Muscle of arm (tissue), 12 donors: ENCODE measurements around the gene RTEL1. TPM values are rescaled to one million over a fixed set of nuclear protein-coding genes. Genes with fewer than 3 reads are reported as not detected.
"Not testable (repeated sequence)": the region's sequence is repeated elsewhere in the genome, so short reads cannot be mapped to it uniquely, and the experiment has no call there.

Experiments
- DNase-seq: peaks from one replicate; pipeline ENCODE4 v3.0.0-alpha.2; 2013
- polyA plus RNA-seq, 12 donors: library from polyadenylated mRNA; unstranded; fragments of 120-200 nt; gene quantifications; one replicate each; pipeline ENCODE4 v1.2.1, GENCODE V29; 2013; ENCODE audit not compliant: insufficient read length in 12 of 12

RTEL1 gene
- polyA plus RNA-seq, 12 donors: 8.2 to 18.1 (median 10.8) TPM; not detected in 1

- no peak for DNase-seq
These were observed 10.2 kb downstream of the RTEL1 start for GRCh38 chr20:63668351-63668750.

DNA sequence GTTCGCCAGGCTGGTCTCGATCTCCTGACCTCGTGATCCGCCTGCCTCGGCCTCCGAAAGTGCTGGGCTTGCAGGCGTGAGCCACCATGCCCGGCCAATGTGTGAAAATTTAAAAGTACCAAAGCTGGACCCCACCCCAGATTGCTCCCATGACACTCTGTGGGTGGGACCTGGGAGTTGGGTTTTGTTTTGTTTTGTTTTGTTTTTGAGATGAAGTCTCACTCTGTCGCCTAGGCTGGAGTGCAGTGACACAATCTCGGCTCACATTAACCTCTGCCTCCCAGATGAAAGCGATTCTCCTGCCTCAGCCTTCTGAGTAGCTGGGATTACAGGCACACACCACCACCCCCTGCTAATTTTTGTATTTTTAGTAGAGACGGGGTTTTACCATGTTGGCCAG lies 13.6 kb downstream of the RTEL1 start:
- not testable (repeated sequence) for DNase-seq

GRCh38 chr20:63672666-63673065 lies 14.6 kb downstream of the RTEL1 start:
- DNase-seq: no peak

DNA sequence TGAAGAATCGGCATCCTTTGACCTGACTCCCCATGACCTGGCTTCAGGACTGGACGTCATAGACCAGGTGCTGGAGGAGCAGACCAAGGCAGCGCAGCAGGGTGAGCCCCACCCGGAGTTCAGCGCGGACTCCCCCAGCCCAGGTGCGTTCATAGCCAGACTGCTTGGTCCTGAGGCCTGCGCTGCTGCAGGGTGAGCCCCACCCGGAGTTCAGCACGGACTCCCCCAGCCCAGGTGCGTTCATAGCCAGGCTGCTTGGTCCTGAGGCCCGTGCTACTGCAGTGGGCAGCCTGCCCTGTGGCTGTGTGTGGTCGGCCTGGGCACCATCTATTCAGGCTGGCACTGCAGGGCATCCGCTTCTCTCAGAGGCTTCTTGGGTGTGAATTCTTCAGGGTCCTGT lies 15.8 kb downstream of the RTEL1 start:
- no peak for DNase-seq

GRCh38 chr20:63675681-63676368 lies 17.7 kb downstream of the RTEL1 start:
- DNase-seq: no peak

DNA sequence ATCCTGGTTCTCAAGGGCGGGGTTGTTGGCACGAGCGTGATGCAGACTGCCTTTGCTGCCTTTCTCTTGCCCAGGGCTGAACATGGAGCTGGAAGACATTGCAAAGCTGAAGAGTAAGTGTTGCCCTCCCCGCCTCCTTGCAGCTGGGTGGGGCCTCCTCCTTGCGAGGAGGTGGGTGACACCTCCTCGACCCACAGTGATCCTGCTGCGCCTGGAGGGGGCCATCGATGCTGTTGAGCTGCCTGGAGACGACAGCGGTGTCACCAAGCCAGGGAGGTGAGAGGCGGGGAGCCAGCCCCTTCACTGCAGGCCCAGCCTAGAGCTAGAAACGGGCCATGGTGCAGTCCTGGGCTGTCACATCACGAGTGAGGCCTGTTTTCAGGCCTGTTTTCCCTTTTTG lies 20.0 kb downstream of the RTEL1 start:
- no peak for DNase-seq

DNA sequence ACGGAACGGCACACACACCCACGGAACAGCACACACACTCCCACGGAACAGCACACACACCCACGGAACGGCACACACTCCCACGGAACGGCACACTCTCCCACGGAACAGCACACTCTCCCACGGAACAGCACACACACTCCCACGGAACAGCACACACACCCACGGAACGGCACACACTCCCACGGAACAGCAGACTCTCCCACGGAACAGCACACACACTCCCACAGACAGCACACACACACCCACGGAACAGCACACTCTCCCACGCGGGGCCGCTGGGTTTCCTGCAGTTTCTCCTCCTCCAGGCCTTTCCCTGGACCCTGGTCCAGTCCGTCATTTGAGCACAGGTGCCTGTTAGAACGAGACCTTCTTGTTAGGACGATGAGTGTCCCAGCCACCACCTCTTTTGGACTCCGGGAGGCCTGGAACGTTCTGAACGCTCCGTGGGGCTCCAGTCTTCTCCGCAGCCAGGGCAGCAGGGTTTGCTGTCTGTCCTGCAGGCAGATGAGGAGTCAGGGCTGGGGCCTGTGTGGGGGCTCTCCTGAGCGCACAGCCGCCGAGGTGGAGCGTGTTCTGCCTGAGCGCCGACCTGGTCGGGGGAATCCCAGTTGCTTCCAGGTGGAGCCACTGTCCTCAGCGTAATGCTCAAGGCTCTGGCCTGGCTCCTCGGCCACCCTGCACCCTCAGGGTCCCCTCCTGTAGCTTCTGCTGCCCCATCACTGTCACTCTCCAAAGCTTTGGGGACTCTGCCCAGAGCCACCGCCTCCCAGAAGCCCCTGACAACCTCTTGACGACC lies 20.8 kb downstream of the RTEL1 start:
- no peak for DNase-seq

GRCh38 chr20:63679799-63680305 lies 21.7 kb downstream of the RTEL1 start:
- no peak for DNase-seq

DNA sequence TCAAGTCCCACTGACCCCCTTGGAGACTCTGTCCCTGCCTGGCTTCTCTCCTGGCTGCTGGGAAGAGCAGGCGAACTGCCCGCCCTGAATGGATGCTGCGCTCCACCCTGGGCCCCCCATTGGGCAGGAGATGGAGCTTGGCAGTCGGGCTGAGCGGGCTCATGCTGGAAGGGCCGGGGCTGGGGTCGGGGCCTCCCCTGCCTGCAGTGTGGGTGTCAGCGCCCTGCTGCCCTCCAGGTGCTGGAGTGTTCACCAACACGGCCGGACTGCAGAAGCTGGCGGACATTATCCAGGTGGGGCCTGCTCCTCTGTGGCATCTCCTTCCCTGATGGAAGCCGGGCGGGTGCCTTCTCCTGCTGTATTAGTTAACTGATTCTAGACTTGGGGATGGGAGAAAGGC lies 22.3 kb downstream of the RTEL1 start:
- DNase-seq: no peak

DNA sequence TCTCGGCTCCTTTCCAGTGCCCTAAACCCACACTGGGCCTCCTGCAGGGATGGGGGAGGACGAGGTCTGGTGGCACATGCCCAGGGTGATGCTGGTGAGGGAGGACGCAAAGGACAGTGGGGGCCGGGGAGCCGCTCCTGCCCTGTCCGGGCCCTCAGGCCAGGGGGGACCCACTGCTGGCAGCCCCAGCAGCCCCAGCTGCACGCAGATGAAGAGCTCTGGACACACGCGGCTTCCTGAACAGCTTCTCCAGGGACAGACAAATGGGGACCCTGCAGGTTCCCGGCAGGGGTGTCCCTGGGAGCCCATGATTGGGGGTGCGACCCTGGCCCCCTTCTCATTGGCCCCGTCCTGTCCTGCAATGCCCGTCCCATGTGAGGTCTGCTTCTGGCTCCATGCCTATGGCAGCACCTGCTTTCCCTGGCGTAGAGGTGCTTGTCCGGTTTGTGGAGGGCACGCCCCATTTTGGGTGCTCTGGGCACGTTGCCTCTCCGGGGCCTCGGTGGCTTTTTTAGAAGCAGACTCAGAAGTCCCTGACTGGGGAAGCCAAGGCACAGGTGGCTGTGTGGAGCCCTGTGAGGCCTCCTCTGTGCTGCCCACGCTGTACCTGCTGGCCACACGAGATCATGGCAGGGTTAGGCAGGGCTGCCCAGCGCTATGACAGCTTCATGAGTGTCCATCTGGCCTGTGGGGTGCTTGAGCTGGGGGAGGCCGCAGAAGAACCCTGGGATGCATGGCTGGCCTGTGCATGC lies 22.9 kb downstream of the RTEL1 start:
- no peak for DNase-seq

- DNase-seq: no peak
These were observed 23.6 kb downstream of the RTEL1 start for GRCh38 chr20:63681609-63682142.

DNA sequence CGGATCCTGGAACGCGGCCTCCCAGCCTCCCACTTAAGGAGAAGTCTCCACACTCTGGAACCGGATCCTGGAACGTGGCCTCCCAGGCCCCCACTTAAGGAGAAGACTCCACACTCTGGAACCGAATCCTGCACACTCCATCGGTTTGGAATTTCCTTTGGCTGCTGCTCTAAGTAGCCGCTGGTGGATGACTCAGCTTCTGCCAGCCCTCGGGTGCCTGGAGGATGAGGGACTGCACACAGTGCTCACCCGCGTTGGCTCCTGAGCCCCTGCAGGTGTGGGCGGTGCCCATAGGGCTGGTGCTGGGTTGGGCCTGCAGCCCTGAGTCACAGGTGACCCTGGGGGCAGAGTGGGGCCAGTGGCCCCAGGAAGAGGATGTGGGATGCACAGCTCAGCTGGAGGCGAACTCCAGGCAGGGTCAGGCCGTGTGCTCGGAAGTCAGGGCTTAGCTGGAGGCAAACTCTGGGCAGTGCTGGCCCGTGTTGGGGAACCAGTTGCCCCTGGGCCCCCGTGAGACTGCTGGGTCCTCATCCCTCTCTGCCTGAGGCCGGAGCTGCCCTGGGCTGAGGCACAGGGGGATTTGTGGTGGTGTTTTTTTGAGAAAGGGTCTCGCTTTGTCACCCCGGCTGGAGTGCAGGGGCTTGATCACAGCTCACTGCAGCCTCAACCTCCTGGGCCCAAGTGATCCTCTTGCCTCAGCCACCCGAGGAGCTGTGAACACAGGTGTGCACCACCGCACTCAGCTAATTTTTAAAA lies 24.4 kb downstream of the RTEL1 start:
- no peak for DNase-seq

- DNase-seq: no peak
These were observed 27.3 kb downstream of the RTEL1 start for GRCh38 chr20:63685269-63686026.

- DNase-seq: no peak
These were observed 28.0 kb downstream of the RTEL1 start for GRCh38 chr20:63686094-63686491.

DNA sequence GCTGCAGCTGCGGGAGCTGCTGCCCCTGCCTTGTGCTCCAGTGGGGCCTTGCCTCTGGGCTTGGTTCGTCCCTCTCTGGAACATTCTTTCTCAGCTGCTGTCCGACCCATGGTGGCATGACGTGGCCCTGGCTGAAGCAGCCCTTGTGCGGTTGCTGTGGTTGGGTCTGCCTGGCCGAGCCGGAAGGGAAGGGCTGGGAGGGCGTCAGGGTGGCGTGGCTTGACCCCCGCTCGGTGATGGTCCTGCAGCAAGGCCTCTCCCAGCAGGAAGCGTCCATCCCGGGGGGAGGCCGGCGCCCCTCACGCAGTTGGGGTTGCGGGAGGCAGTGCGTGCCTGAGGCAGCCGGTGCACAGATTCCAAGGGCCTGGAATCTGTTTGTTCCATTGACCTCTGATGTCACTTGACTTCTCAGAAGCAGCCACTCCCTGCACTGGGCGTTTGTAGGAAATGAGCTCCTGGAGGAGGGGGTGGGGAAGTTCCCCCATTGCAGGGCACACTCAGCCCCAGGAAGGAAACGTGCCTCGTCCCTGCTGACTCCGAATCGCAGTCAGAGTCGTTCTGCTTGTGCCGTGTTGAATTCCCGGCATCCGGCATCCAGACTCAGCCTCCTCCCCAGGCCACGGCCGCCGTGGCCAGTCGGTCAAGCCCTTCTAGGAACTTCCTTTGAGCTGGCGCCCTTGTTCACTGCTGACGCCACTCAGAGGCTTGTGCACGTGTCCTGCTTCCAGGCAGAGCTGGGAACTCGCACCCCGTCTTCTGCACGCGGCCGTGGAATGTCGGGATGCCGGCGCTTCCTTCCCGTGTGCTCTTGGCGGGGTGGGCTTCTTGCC lies 28.6 kb downstream of the RTEL1 start:
- DNase-seq: peak; percentile 63

DNA sequence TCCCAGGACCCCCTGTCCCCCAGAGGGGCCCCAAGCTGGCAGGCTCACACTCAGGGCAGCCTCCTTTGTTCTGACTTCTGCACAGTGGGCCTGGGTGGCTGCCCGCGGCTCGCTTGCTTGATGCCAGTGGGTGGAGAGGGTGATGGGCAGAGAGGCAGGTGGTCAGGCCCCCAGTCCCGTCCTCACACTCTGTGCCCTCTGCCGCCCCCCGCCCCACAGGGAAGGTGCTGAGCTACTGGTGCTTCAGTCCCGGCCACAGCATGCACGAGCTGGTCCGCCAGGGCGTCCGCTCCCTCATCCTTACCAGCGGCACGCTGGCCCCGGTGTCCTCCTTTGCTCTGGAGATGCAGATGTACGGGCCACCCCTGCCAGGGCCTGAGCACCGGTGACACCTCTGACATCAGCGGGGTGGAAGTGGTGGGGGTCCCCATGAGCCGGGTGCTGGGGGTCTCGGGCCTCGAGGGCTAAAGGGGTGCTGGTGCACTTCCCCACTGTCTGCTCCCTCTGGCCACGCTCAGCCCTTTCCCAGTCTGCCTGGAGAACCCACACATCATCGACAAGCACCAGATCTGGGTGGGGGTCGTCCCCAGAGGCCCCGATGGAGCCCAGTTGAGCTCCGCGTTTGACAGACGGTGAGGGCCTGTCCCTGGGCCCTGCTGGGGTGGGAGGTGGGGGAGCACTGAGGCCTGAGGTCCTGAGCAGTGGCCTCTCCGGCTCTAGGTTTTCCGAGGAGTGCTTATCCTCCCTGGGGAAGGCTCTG lies 29.5 kb downstream of the RTEL1 start:
- no peak for DNase-seq

- DNase-seq: no peak
These were observed 30.3 kb downstream of the RTEL1 start for GRCh38 chr20:63688228-63689045.
